Measurements from ENCODE around the gene DRP2.
"Not testable (repeated sequence)": the region's sequence is repeated elsewhere in the genome, so short reads cannot be mapped to it uniquely, and the experiment has no call there.

Gene DRP2

GRCh38 chrX:101219116-101219863 lies at the start of gene DRP2:
TSS of gene DRP2 (plus strand) at chrX:101219786. CDS start at chrX:101231648, 11,862 bp downstream.
- DNase-seq (ENCODE audit: low read depth in 2 of 2): no peak

- no peak for DNase-seq (ENCODE audit: low read depth in 2 of 2)
These were observed 47.6 kb upstream of the DRP2 start for GRCh38 chrX:101171883-101172400.

DNA sequence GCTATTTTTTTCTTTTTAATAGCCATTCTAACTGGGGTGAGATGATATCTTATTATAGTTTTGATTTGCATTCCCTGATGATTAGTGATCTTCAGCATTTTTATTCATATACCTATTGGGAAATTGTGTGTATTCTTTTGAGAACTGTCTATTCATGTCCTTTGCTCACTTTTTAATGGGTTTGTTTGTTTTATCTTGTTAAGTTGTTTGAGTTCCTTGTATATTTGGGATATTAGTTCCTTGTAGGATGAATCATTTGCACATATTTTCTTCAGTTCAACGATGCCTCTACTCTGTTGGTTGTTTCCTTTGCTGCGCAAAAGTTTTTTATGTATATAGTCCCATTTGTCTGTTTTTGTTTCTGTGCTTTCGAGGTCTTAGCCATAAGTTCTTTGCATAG lies 43.1 kb upstream of the DRP2 start:
- DNase-seq (ENCODE audit: low read depth in 2 of 2): no peak

DNA sequence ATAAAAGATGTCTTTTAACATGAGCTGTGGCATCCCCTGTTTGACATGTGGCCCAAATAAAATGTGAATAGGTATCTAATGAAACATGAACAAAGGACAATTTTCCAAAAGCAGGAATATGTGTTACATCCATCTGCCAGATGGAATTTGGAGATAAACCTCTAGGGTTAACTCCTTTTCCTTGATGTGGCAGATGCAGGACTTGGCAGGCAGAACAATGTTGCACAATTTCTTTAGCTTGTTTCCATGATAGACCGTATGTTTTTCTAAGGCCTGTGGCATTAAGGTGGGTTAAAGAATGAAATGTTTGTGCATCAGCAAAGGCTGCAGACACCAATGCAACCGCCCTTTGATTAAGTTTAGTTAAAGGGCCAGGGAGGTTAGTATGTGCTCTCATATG lies 34.7 kb upstream of the DRP2 start:
- DNase-seq (ENCODE audit: low read depth in 2 of 2): not testable (repeated sequence)

DNA sequence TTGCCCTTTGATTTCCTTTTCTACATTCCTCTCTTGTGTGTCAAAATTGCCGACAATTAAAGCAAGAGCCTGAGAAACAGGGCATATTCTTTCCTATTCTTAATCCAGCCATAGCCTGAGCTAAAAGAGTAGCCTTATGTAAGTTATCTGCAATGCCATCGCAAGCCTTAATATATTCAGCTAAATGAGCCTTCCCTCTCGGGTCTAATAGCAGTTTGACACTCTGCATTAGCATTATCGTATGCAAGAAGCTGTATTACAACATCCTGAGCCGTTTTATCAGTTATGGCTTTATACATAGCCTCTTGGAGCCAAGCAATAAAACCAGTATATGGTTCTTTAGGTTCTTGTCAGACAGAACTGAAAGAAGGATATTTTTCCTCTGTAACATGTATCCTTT lies 31.6 kb upstream of the DRP2 start:
- not testable (repeated sequence) for DNase-seq (ENCODE audit: low read depth in 2 of 2)

- no peak for DNase-seq (ENCODE audit: low read depth in 2 of 2)
These were observed 28.9 kb upstream of the DRP2 start for GRCh38 chrX:101190736-101191135.

DNA sequence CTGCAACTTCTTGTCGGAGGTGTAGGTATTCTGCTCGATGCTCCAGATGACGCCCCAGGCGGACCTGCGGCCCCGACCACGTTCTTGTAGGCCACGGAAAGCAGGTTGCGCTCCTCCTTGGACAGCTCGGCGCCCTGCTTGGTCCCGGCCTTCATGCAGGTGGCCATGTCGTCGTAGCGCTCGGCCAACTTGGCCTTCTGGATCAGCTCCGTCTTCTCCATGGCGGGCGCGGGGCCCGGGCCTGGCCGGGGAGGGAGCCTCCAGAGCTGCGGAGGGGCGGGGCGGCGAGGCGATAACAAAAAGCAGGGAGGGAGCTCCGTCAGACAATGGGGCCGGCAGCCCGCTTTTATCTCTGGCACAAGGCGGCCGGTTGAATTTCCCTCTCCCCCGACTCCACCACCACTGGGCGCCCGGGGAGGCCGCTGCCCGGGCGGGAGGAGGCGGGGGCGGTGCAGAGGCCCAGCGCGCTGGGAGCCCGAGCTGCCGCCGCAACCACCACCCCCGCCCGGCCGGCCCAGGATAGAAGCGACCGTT lies 28.3 kb upstream of the DRP2 start:
- no peak for DNase-seq (ENCODE audit: low read depth in 2 of 2)

DNA sequence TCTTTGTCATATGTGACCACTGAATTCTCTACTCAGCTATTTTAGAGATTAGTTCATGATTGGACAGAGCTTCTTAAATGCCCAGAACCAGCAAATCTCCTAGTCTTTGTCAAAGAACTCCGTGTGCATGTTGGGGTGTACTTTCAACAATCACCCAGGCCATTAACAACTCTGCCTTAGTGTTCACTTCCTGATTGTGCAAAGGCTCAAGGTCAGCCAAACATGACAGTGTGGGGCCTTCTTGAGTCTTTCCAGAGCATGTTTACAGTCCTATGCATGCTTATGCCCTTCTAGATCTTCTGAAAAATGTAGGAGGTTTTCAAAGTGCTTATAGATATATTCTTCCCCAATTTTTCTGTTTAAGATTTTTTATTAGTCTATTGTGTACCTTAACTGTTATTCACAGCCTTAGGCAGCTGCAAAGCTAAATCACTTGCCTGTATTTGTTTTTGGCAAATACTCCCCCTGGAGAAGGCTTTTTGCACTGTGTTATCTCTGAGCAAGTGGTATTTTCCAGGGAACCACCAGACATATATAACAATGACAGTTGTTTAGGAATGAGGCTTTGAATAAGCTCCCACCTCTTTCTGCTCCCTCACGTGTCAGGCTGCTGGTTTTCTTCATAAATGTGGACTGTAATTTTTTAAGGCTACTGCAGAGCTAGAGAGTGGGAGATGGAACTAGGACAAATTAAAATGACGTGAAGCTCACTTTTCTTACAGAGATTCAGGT lies 24.0 kb upstream of the DRP2 start:
- no peak for DNase-seq (ENCODE audit: low read depth in 2 of 2)

DNA sequence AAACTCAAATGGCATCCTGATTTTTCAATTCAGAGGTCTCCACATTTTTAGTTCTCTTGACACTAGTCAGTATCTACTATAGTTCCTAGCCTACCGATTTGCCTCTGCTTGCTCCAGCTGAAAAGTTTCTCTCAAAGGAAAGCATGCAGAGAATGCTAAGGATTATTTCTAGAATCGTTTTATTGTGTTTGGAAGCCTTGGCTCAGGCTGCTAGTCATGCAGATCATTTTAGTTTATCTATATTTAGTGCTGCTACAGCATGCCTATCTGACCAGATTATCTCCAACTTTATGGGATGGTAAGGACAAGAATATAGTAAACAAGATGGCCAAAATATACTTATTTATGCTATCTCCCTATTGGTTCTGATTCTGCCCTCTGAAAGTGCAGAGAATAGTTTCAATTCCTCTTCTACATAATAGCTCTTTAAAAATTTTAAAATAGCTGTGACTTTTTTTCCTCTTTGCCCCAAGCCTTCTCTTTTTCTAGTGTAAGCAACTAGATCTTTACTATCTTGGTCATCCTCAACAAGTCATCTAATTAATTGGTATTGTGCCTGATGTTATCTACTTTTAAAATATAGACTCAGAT lies 15.7 kb upstream of the DRP2 start:
- DNase-seq (ENCODE audit: low read depth in 2 of 2): no peak

DNA sequence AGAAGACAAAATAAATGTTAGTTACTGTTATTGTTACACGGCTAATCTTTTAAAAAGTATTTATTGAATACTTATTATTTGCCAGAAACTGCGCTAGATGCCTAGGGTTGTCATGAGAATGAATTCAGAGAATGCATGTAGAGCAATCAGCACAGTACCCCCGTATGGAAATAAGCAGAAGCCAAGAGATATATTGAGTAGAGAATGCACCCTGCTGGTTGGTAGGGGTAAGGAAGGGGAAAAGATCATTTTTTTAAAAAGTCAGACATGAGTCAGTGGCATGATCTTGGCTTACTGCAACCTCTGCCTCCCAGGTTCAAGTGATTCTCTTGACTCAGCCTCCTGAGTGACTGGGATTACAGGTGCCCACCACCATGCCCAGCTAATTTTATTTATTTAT lies 13.1 kb upstream of the DRP2 start:
- no peak for DNase-seq (ENCODE audit: low read depth in 2 of 2)

GRCh38 chrX:101208152-101208905 lies 11.3 kb upstream of the DRP2 start:
- DNase-seq (ENCODE audit: low read depth in 2 of 2): no peak

GRCh38 chrX:101210630-101211029 lies 9.0 kb upstream of the DRP2 start:
- DNase-seq (ENCODE audit: low read depth in 2 of 2): no peak

GRCh38 chrX:101217689-101218088 lies 1.9 kb upstream of the DRP2 start:
- DNase-seq (ENCODE audit: low read depth in 2 of 2): no peak

DNA sequence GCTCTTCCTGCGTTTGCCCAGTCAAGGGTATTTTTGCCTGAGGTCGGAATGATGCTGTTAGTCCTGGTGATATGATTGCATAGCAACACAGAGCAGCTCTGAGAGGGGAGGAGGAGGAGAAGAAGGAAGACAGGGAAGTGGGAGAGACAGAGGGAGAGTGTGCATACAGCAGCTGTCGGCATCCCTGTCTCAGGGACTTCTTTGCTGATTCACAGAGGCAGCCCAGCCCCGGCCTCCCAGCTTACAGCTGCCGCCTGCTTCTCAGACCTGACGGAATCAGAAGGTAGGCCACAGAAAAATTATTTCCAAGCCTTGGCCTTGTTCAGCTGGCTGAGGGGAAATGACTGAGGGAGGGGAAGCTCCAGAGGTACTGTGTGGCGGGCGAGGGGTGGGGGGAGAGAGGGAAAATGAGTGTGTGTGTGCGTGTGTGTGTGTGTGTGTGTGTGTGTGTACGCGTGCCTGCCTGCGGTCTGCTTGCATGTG lies 319 bp downstream of the DRP2 start:
- DNase-seq (ENCODE audit: low read depth in 2 of 2): no peak

GRCh38 chrX:101220662-101221260 lies 1.2 kb downstream of the DRP2 start:
- DNase-seq (ENCODE audit: low read depth in 2 of 2): no peak

DNA sequence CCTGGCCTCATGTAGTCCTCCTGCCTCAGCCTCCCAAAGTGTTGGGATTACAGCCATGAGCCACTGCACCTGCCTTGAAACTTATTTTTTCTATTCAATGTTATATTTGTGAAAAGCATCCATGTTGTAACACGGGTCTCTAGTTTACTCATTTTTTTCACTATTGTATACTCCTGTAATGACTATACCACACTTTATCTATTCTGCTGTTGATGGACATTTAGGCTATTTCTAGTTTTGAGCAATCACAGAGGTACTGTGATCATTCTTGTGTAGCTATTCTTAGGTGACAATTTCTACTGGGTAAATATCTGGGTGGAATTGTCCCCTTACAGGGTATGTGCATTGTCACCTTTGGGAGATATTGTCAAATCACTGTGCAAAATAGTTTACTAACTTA lies 3.6 kb downstream of the DRP2 start:
- no peak for DNase-seq (ENCODE audit: low read depth in 2 of 2)

DNA sequence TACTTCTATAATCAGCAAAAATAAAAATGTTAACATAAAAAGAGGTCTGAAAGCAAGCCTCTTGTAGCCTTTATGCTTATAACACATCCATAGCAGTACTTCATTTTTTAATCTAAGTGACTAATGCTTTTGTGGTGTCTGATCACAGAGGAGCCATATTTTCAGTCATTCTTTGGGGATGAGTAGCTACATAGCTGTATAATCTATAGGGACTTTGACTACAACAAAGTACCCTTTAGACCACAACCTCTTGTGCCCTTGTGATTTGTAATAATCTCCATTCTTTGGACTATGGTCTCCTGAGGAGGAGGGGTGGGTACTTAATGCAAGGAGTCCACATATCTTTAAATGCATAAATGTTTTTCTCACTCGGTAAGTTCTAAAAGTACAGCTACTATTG lies 9.6 kb downstream of the DRP2 start:
- no peak for DNase-seq (ENCODE audit: low read depth in 2 of 2)

DNA sequence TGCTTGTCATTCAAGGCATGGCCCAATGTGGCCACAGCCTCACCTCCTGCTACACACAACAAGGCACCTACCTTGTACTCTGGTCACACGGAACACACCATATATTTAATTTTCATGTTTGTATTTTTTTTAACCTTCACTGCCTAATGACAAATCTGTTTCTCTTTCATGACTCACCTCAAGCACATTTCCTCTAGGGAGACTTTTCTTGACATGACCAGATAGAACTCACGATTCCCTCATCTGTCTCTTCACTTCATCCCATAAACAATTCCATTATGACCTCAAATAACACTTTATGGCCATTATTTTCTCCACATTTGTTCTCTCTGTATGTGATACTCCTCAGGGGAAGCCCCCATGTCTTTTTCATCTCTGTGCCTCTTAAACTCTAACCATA lies 11.1 kb downstream of the DRP2 start:
- DNase-seq (ENCODE audit: low read depth in 2 of 2): no peak

DNA sequence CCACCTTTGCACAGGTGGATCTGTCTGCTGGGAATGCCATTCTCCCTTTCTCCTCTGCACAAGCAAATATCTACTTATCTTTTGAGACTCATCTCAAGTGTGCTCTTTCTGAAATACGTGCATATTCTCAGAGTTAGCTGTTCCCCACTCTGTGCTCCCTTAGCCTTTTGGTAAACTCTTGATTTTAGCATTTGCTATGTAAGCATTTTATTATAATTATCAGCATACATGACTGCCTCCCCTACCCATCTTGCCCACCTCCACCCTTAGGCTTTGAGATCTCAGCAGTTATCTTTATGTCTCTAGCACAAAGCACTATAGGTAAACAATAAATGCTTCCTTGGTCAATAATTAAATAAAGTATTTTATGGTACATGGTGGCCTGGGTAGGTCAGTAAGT lies 11.5 kb downstream of the DRP2 start:
- DNase-seq (ENCODE audit: low read depth in 2 of 2): no peak

GRCh38 chrX:101232316-101232715 lies 12.7 kb downstream of the DRP2 start:
- no peak for DNase-seq (ENCODE audit: low read depth in 2 of 2)

GRCh38 chrX:101237041-101237440 lies 17.5 kb downstream of the DRP2 start:
- DNase-seq (ENCODE audit: low read depth in 2 of 2): no peak

All from activated CD8-positive, alpha-beta memory T cell treated with anti-CD3 and anti-CD28 coated beads for 4 hours (primary cell).